ENCODE results near the gene PRPF40B. TPM values are rescaled to one million over a fixed set of nuclear protein-coding genes. Genes with fewer than 3 reads are reported as not detected.
A peak's percentile ranks its signal among the peaks of the same experiment; 100 is the strongest.

PRPF40B gene
- total and polyA plus RNA-seq, 2 of the 13 experiments (the other 11 are each of a cell fraction or from before 2014, with no cell fraction given) = 5.0 to 7.8 TPM

DNA sequence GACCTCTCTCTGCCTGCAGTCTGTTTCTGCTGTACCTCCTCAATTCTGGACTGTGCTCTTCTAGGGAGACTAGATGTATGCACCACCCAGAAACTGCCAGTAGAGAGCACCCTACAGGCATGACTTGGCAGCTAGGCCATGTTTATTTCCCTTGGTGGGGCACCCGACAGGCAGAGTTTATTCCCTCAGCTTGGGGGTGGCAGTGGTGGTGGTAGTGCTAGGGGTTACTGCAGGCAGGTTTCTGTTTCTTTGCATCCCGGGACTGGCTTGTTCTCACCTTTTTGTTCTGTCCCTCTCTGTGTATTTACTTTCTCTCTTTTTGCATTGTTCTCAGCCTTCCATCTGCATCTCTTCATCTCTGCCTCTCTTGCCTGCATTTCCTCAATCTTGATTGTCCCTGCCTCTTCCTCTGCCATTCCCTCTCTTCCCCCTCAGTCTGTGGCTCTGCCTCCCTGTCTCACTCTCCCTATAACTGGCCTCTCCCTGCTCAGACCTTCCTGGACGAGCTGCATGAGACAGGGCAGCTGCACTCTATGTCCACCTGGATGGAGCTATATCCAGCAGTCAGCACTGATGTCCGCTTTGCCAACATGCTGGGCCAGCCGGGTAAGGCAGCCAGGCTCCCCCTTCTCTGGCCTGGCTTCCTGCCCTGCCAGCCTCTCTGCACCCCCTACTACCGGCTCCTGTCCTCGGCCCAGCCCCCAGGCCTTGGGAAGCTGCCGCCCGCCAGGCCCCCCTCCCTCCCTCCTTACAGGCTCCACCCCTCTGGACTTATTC lies 13.8 kb downstream of the PRPF40B start:
- no peak overlapping the region for H2AFZ ChIP-seq (ENCODE audit: low read length)
- no peak overlapping the region for H3K4me3 ChIP-seq (replicated peaks in 1 of 3; ENCODE audit: insufficient read depth in 1 of 3, low read depth in 2 of 3, low read length in 3 of 3)
- no peaks in the 10 kb centered on the region; a peak in 1 of 5 replicates for H3K27me3 ChIP-seq (ENCODE audit: control insufficient read depth in 1 of 2, insufficient read depth in 2 of 2, low read length in 2 of 2)
- H3K27ac ChIP-seq (ENCODE audit: extremely low read length, insufficient read depth, low read length) = peak overlapping the region; percentile 16
- H3K79me2 ChIP-seq (ENCODE audit: insufficient read depth, low read length) = no peaks in the 10 kb centered on the region
- TF ChIP-seq SAP130 (CRISPR knock-in tag; IDR thresholded peaks at IDR 0.05; ENCODE audit: low read depth) = peak; percentile 31; the same call in 1 of the 2 replicates
- TF ChIP-seq ZNF7 (CRISPR knock-in tag; IDR thresholded peaks at IDR 0.05) = no peak
- TF ChIP-seq, protein P1, sequence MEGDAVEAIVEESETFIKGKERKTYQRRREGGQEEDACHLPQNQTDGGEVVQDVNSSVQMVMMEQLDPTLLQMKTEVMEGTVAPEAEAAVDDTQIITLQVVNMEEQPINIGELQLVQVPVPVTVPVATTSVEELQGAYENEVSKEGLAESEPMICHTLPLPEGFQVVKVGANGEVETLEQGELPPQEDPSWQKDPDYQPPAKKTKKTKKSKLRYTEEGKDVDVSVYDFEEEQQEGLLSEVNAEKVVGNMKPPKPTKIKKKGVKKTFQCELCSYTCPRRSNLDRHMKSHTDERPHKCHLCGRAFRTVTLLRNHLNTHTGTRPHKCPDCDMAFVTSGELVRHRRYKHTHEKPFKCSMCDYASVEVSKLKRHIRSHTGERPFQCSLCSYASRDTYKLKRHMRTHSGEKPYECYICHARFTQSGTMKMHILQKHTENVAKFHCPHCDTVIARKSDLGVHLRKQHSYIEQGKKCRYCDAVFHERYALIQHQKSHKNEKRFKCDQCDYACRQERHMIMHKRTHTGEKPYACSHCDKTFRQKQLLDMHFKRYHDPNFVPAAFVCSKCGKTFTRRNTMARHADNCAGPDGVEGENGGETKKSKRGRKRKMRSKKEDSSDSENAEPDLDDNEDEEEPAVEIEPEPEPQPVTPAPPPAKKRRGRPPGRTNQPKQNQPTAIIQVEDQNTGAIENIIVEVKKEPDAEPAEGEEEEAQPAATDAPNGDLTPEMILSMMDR (CRISPR knock-in tag; IDR thresholded peaks at IDR 0.05) = peak; percentile 83
- TF ChIP-seq ZBTB7B (CRISPR knock-in tag; IDR thresholded peaks at IDR 0.05) = no peak
- peak; percentile 48 for TF ChIP-seq NFE2L2 (IDR thresholded peaks at IDR 0.05; ENCODE audit: low read length)
- peak; percentile 75 for TF ChIP-seq SMC3 (IDR thresholded peaks at IDR 0.05; ENCODE audit: low read length)
- no peak for TF ChIP-seq FOXA1 (IDR thresholded peaks at IDR 0.05)
- peak; percentile 19; the same call in 1 of the 2 replicates for TF ChIP-seq FOXA1 (CRISPR knock-in tag; IDR thresholded peaks at IDR 0.05)
- TF ChIP-seq, protein P2, sequence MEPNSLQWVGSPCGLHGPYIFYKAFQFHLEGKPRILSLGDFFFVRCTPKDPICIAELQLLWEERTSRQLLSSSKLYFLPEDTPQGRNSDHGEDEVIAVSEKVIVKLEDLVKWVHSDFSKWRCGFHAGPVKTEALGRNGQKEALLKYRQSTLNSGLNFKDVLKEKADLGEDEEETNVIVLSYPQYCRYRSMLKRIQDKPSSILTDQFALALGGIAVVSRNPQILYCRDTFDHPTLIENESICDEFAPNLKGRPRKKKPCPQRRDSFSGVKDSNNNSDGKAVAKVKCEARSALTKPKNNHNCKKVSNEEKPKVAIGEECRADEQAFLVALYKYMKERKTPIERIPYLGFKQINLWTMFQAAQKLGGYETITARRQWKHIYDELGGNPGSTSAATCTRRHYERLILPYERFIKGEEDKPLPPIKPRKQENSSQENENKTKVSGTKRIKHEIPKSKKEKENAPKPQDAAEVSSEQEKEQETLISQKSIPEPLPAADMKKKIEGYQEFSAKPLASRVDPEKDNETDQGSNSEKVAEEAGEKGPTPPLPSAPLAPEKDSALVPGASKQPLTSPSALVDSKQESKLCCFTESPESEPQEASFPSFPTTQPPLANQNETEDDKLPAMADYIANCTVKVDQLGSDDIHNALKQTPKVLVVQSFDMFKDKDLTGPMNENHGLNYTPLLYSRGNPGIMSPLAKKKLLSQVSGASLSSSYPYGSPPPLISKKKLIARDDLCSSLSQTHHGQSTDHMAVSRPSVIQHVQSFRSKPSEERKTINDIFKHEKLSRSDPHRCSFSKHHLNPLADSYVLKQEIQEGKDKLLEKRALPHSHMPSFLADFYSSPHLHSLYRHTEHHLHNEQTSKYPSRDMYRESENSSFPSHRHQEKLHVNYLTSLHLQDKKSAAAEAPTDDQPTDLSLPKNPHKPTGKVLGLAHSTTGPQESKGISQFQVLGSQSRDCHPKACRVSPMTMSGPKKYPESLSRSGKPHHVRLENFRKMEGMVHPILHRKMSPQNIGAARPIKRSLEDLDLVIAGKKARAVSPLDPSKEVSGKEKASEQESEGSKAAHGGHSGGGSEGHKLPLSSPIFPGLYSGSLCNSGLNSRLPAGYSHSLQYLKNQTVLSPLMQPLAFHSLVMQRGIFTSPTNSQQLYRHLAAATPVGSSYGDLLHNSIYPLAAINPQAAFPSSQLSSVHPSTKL (CRISPR knock-in tag; IDR thresholded peaks at IDR 0.05) = 0 out of 2 replicates have a peak, but pooled peaks have one; percentile 8
- 0 out of 2 replicates have a peak, but pooled peaks have one; percentile 44 for TF ChIP-seq NFE2 (CRISPR knock-in tag; IDR thresholded peaks at IDR 0.05)
- TF ChIP-seq ZFY (CRISPR knock-in tag; IDR thresholded peaks at IDR 0.05) = 0 out of 2 replicates have a peak, but pooled peaks have one; percentile 21
- TF ChIP-seq STAG1 (CRISPR knock-in tag; IDR thresholded peaks at IDR 0.05) = peak; percentile 69
- TF ChIP-seq RAD21 (CRISPR knock-in tag; IDR thresholded peaks at IDR 0.05) = peak; percentile 52
- no peak for TF ChIP-seq NFIB (CRISPR knock-in tag; IDR thresholded peaks at IDR 0.05; ENCODE audit: borderline replicate concordance)
- peak; percentile 29; the same call in 1 of the 2 replicates for TF ChIP-seq FOXA3 (CRISPR knock-in tag; IDR thresholded peaks at IDR 0.05)
- 0 out of 2 replicates have a peak, but pooled peaks have one; percentile 24 for TF ChIP-seq IRF2 (CRISPR knock-in tag; IDR thresholded peaks at IDR 0.05)
- TF ChIP-seq, protein P3, sequence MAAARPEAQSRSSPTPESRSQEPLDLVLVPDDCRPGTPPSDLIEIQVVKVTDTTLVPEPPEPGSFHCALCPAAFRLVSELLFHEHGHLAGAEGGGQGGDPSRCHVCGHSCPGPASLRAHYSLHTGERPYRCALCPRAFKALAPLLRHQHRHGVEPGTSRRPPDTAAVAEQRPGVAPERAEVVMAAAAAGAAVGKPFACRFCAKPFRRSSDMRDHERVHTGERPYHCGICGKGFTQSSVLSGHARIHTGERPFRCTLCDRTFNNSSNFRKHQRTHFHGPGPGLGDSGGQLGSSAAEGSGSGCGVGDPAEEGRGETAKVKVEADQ (CRISPR knock-in tag; IDR thresholded peaks at IDR 0.05; ENCODE audit: borderline replicate concordance) = no peak
- peaks cover 39% of the 10 kb centered on the region for H3K4me1 ChIP-seq (ENCODE audit: insufficient read depth, low read length)
- H3K9me3 ChIP-seq (ENCODE audit: low read length) = no peaks in the 10 kb centered on the region
- DNase-seq (ENCODE audit: low spot score) = peak; percentile 58
- 73% methylated on average over 8 of the region's 9 CpGs for WGBS (ENCODE audit: low lambda C conversion rate)
- H3K36me3 ChIP-seq (replicated peaks in 1 of 2; ENCODE audit: control insufficient read depth in 1 of 2, insufficient read depth in 2 of 2, low read length in 2 of 2) = peaks cover 0 to 1% of the 10 kb centered on the region in 2 experiments; a peak in 1 of 5 replicates
- in situ Hi-C loops (cut with HindIII; ENCODE audit: extremely low pct_ligation_motif_present, low pct_unique_long_range_greater_than_20kb) = no loop called here
- H3K9ac ChIP-seq (ENCODE audit: insufficient read depth, low read depth, low read length) = no peak overlapping the region
- ChIA-PET POLR2A (interaction anchor here (1.1 to 1.5 kb wide), 3 partner anchors 14 to 104 kb away, joined by 3 to 6 read pairs (median 5); partner anchors contain the start of genes PRPF40B and TMBIM6), CTCF (ENCODE audit: low intra/inter-chr PET ratio, low total read pairs) (interaction anchor here (1.0 to 1.3 kb wide), 2 partner anchors 70 to 141 kb away, joined by 4 to 5 read pairs; partner anchors contain the start of gene FMNL3)
- H3K4me2 ChIP-seq (ENCODE audit: low read depth, low read length) = peak overlapping the region; percentile 36; the same call in 1 of the 2 replicates
- peak; percentile 82 for FAIRE-seq
- no peaks in the 10 kb centered on the region for H4K20me1 ChIP-seq (ENCODE audit: insufficient read depth, low read length)
- no TSS peak for BruUV-seq (replicated peaks)
- peak; percentile 93 for ATAC-seq
- intact Hi-C loops (cut with micrococcal nuclease; ENCODE audit: unreplicated experiment) = no loop called here

Data from HepG2 (cell line).